ENCODE results near the gene TRAF3IP3. TPM values are rescaled to one million over a fixed set of nuclear protein-coding genes. Genes with fewer than 3 reads are reported as not detected.

TRAF3IP3 gene
- polyA plus RNA-seq, 1 of the 3 experiments (the other 2 are of a cell fraction) = 0.31 TPM

DNA sequence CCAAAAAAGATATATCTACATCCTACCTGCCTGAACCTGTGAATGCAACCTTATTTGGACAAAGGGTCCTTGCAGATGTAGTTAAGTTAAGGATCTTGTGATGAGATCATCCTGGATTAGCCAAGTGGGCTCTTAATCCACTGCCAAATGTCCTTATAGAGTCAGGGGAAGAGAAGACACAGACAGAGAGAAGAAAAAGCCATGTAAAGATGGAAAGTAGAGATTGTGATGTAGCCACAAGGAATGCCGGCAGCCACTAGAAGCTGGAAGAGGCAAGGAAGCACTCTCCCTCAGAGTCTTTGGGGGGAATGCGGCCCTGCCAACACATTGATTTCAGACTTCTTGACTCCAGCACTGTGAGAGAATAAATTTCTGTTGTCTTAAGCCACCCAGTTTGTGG lies 35.0 kb upstream of the TRAF3IP3 start:
- ChIA-PET POLR2A (no interaction called here), CTCF (interaction anchor here (2.2 kb wide), 1 partner anchor 151 kb away, joined by 5 read pairs; no protein-coding TSS in a partner anchor)
- H3K9me3 ChIP-seq = no peaks in the 10 kb centered on the region
- H2AFZ ChIP-seq (ENCODE audit: low read depth) = no peak overlapping the region; the same call in 1 of the 2 replicates
- H4K20me1 ChIP-seq (ENCODE audit: insufficient read depth) = no peaks in the 10 kb centered on the region
- no peaks in the 10 kb centered on the region for H3K36me3 ChIP-seq (replicated peaks in 1 of 2; ENCODE audit: control insufficient read depth in 1 of 2, insufficient read depth in 2 of 2, low read length in 1 of 2)
- peak overlapping the region in 1 of 2 experiments; percentile 92; a peak in 2 of 4 replicates for H3K27ac ChIP-seq (ENCODE audit: low read depth in 2 of 2, low read length in 1 of 2)
- H3K9ac ChIP-seq = no peak overlapping the region
- H3K4me2 ChIP-seq = no peak overlapping the region
- WGBS (ENCODE audit: low lambda C conversion rate) = 22% methylated on average over 2 of the region's 2 CpGs
- peaks cover 0 to 14% of the 10 kb centered on the region in 2 experiments; a peak in 1 of 4 replicates for H3K4me1 ChIP-seq (ENCODE audit: control insufficient read depth in 1 of 2, insufficient read depth in 2 of 2, low read depth in 1 of 2, low read length in 1 of 2)
- no peak for DNase-seq
- no peaks in the 10 kb centered on the region for H3K79me2 ChIP-seq (ENCODE audit: insufficient read depth)
- no peaks in the 10 kb centered on the region for H3K9me2 ChIP-seq
- H3K27me3 ChIP-seq (ENCODE audit: insufficient read depth) = no peaks in the 10 kb centered on the region
- H3K4me3 ChIP-seq (ENCODE audit: low read depth in 2 of 2, low read length in 1 of 2) = no peak overlapping the region
- TF ChIP-seq TEAD4 (IDR thresholded peaks at IDR 0.05; ENCODE audit: borderline replicate concordance, insufficient read depth) (peak; percentile 72; the same call in 1 of the 2 replicates), TCF12 (IDR thresholded peaks at IDR 0.05) (peak; percentile 93), FOSL2 (IDR thresholded peaks at IDR 0.05; ENCODE audit: borderline replicate concordance, low read depth) (peak; percentile 36; the same call in 1 of the 2 replicates), ZBTB33 (IDR thresholded peaks at IDR 0.05; ENCODE audit: borderline replicate concordance, low read depth) (no peak), NFIC (IDR thresholded peaks at IDR 0.05; ENCODE audit: borderline replicate concordance) (peak; percentile 64), FOXM1 (IDR thresholded peaks at IDR 0.05; ENCODE audit: low read depth) (peak; percentile 76), EP300 (IDR thresholded peaks at IDR 0.05; ENCODE audit: borderline replicate concordance in 1 of 2, low read depth in 1 of 2, low read length in 1 of 2) (peak in 1 of 2 experiments; percentile 85; a peak in 1 of 4 replicates), FOXJ3 (CRISPR knock-in tag; IDR thresholded peaks at IDR 0.05) (no peak), JUND (IDR thresholded peaks at IDR 0.05) (peak; percentile 64; the same call in 1 of the 2 replicates), RXRA (IDR thresholded peaks at IDR 0.05; ENCODE audit: borderline replicate concordance, low read depth) (no peak)
- TF ChIP-seq, protein P1, sequence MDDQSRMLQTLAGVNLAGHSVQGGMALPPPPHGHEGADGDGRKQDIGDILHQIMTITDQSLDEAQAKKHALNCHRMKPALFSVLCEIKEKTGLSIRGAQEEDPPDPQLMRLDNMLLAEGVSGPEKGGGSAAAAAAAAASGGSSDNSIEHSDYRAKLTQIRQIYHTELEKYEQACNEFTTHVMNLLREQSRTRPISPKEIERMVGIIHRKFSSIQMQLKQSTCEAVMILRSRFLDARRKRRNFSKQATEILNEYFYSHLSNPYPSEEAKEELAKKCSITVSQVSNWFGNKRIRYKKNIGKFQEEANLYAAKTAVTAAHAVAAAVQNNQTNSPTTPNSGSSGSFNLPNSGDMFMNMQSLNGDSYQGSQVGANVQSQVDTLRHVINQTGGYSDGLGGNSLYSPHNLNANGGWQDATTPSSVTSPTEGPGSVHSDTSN (IDR thresholded peaks at IDR 0.05) = peak; percentile 79
- TF ChIP-seq, protein P2, sequence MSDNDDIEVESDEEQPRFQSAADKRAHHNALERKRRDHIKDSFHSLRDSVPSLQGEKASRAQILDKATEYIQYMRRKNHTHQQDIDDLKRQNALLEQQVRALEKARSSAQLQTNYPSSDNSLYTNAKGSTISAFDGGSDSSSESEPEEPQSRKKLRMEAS (IDR thresholded peaks at IDR 0.05; ENCODE audit: low read depth) = no peak
- peaks cover 37% of the 10 kb centered on the region for H3F3A ChIP-seq (replicated peaks; ENCODE audit: insufficient read depth)

GRCh38 chr1:209721323-209721722 lies 34.5 kb upstream of the TRAF3IP3 start:
- Histone ChIP-seq H4K20me1 (ENCODE audit: insufficient read depth) (no peaks in the 10 kb centered on the region), H3K79me2 (ENCODE audit: insufficient read depth) (no peaks in the 10 kb centered on the region), H3K27me3 (ENCODE audit: insufficient read depth) (no peaks in the 10 kb centered on the region), H3K4me3 (ENCODE audit: low read depth in 2 of 2, low read length in 1 of 2) (no peak overlapping the region), H3K36me3 (replicated peaks in 1 of 2; ENCODE audit: control insufficient read depth in 1 of 2, insufficient read depth in 2 of 2, low read length in 1 of 2) (no peaks in the 10 kb centered on the region), H2AFZ (ENCODE audit: low read depth) (no peak overlapping the region), H3K4me2 (peak overlapping the region; percentile 38; the same call in 1 of the 2 replicates), H3K9me3 (no peaks in the 10 kb centered on the region), H3K9ac (no peak overlapping the region), H3F3A (replicated peaks; ENCODE audit: insufficient read depth) (peaks cover 32% of the 10 kb centered on the region), H3K27ac (ENCODE audit: low read depth in 2 of 2, low read length in 1 of 2) (peak overlapping the region in 1 of 2 experiments; percentile 92; a peak in 2 of 4 replicates), H3K4me1 (ENCODE audit: control insufficient read depth in 1 of 2, insufficient read depth in 2 of 2, low read depth in 1 of 2, low read length in 1 of 2) (peaks cover 0 to 14% of the 10 kb centered on the region in 2 experiments; a peak in 1 of 4 replicates), H3K9me2 (no peaks in the 10 kb centered on the region)
- ChIA-PET POLR2A (no interaction called here), CTCF (interaction anchor here (2.2 kb wide), 1 partner anchor 152 kb away, joined by 5 read pairs; no protein-coding TSS in a partner anchor)
- no peak for DNase-seq
- 94% methylated on average over 1 of the region's 1 CpG for WGBS (ENCODE audit: low lambda C conversion rate)
- TF ChIP-seq FOSL2 (IDR thresholded peaks at IDR 0.05; ENCODE audit: borderline replicate concordance, low read depth) (no peak), CTCF (IDR thresholded peaks at IDR 0.05) (no peak), RFX5 (IDR thresholded peaks at IDR 0.05; ENCODE audit: low read length) (no peak), POLR2AphosphoS5 (IDR thresholded peaks at IDR 0.05; ENCODE audit: low read depth, low read length) (no peak), SIN3A (IDR thresholded peaks at IDR 0.05; ENCODE audit: borderline replicate concordance, low read depth, low read length) (no peak), MEF2A (IDR thresholded peaks at IDR 0.05; ENCODE audit: borderline replicate concordance, low read depth) (no peak), NFIC (IDR thresholded peaks at IDR 0.05; ENCODE audit: borderline replicate concordance) (no peak), JUND (IDR thresholded peaks at IDR 0.05) (no peak), NRF1 (IDR thresholded peaks at IDR 0.05; ENCODE audit: low read depth, low read length) (no peak), GATA2 (CRISPR knock-in tag; IDR thresholded peaks at IDR 0.05) (no peak), YY1 (IDR thresholded peaks at IDR 0.05; ENCODE audit: low read depth) (no peak)
- TF ChIP-seq, protein P3, sequence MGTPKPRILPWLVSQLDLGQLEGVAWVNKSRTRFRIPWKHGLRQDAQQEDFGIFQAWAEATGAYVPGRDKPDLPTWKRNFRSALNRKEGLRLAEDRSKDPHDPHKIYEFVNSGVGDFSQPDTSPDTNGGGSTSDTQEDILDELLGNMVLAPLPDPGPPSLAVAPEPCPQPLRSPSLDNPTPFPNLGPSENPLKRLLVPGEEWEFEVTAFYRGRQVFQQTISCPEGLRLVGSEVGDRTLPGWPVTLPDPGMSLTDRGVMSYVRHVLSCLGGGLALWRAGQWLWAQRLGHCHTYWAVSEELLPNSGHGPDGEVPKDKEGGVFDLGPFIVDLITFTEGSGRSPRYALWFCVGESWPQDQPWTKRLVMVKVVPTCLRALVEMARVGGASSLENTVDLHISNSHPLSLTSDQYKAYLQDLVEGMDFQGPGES (IDR thresholded peaks at IDR 0.05; ENCODE audit: low read depth, low read length) = no peak
- TF ChIP-seq, protein P1 (IDR thresholded peaks at IDR 0.05) = no peak

All from SK-N-SH (cell line).